GM20000 (cell line): ENCODE data around the gene ABI3BP.

Source experiments
- DNase-seq: peaks from one replicate; pipeline ENCODE4 v3.0.0; 2012; ENCODE audit warnings: low spot score
- TF ChIP-seq, protein P1 (sequence below): IDR thresholded peaks from 2 replicates; pipeline ENCODE4 v1.5.1; 2012; ENCODE audit warnings: mild to moderate bottlenecking, control low read depth; ENCODE audit errors: extremely low read depth, missing control alignments

The ABI3BP gene

DNA sequence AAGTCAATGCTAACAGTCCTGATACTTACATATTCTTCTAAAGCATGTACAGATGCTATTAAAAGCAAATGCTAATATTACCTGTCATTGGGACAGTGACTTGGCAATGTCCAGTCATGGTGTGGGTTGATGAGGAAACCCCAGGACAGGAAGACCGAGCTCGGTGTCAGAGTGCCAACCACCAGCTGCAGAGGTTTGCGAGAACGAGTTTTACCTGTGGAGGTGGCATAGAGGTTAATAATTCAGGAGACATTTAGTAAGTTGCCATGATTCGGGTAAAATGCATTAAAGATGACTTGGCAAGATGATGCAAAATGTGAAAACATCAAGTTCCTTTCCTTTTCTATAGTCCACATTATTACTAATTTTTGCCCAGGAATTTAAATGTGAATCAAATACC lies 94.5 kb downstream of the ABI3BP start:
- no peak for DNase-seq
- TF ChIP-seq, protein P1, sequence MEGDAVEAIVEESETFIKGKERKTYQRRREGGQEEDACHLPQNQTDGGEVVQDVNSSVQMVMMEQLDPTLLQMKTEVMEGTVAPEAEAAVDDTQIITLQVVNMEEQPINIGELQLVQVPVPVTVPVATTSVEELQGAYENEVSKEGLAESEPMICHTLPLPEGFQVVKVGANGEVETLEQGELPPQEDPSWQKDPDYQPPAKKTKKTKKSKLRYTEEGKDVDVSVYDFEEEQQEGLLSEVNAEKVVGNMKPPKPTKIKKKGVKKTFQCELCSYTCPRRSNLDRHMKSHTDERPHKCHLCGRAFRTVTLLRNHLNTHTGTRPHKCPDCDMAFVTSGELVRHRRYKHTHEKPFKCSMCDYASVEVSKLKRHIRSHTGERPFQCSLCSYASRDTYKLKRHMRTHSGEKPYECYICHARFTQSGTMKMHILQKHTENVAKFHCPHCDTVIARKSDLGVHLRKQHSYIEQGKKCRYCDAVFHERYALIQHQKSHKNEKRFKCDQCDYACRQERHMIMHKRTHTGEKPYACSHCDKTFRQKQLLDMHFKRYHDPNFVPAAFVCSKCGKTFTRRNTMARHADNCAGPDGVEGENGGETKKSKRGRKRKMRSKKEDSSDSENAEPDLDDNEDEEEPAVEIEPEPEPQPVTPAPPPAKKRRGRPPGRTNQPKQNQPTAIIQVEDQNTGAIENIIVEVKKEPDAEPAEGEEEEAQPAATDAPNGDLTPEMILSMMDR: no peak

DNA sequence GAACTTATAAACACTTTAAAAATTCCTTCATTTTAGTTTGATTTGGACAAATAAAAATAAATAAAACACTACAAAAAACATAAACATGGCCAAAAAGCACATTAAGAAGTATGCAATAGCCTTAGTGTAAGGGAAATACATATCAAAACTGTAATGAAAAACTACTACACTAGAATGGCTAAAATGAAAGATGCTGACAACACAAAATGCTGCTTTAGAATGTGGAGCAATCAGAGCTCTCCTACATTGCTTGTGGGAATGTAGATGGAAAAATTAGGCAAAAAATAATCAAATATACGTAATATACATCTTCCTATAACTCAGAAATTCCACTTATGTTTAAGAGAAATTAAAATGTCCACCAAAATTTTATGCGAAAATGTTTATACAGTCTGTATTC lies 96.2 kb downstream of the ABI3BP start:
- no peak for DNase-seq
- TF ChIP-seq, protein P1: no peak

DNA sequence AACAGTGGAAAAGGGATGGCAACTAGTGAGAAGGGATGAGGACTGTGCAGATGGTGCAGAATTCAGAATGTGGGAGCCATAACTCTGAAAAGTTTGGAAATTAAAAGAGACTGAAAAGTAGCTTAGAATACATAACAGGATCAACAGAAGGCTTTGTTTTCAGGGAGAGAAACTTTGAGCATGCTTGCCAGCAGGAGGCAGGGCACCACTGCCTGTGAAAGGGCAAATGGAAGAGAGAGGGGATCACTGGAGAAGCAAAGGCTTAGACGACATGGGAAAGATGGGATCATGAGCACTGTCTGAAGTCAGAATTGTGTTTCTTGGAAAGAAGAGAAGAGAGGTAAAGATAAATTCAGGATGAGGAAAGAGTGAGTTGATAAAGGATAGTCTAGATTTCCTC lies 99.6 kb downstream of the ABI3BP start:
- TF ChIP-seq, protein P1: no peak
- no peak for DNase-seq

DNA sequence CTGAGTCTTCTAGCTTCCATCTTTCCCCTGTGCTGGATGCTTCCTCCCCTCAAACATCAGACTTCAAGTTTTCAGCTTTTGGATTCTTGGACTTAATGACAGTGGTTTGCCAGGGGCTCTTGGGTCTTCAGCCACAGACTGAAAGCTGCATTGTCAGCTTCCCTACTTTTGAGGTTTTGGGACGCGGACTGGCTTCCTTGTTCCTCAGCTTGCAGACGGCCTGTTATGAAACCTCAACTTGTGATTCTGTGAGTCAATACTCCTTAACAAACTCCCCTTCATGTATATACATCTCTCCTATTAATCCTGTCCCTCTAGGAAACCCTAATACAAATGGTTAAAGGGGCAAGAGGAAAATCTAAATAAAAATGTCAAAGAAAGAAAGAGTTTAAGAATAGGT lies 100.1 kb downstream of the ABI3BP start:
- no peak for DNase-seq
- TF ChIP-seq, protein P1: no peak

DNA sequence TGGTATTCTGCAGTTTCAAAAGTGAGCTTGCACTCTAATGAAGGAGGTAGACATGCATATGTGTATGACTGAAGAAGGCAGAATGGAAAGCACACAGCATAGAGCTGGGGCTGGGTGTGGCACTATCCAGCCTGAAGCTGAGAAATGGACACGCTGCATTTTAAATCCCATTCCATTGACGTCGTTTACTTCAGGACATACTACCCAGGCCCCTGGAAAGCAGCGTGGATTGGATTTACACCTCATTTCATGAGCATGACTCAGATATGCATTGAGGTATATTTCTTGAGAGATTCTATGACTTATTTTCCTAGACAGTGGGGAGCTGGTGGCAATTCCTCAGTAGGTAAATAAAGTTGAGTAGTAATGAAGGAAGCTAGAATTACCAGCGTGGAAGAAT lies 101.4 kb downstream of the ABI3BP start:
- DNase-seq: no peak
- TF ChIP-seq, protein P1: no peak

DNA sequence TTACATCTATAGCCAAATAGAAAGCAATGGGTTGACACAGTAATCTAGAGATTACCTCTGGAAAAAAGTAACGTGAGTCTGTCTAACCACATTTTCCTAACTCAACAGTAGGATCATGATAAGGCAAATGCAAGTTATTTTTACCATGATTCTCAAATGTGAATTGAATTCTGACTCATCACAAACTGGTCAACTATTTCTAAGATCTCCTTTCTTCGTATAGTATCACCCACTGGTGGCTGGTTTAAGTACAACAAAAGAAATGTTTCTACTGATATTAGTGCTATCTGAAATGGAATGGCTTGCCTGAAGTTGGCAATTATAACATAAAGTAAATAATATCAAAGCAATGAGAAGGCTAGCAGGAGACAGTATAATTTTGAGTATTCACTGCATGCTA lies 102.2 kb downstream of the ABI3BP start:
- DNase-seq: no peak
- TF ChIP-seq, protein P1: no peak

DNA sequence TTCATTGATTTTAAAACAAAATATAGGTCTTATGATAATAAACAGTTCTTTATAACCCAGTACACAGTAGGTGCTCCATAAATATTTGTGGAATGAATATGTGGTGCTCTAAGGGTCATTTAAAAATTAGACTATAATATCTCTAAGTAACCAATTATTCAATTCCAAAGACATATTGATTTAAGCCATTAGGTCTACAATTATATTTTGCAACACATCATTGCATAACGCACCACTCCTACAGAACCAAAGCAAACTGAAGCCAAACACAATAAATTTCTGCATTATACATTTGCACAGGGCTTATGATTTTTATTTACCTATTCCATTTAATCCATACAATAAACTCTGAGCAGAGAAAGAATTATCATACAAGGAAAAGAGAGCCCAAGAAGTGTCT lies 104.3 kb downstream of the ABI3BP start:
- TF ChIP-seq, protein P1: no peak
- DNase-seq: no peak
